Measurements from ENCODE around the gene CLHC1.
"Not testable (repeated sequence)": the region's sequence is repeated elsewhere in the genome, so short reads cannot be mapped to it uniquely, and the experiment has no call there.

Gene CLHC1

DNA sequence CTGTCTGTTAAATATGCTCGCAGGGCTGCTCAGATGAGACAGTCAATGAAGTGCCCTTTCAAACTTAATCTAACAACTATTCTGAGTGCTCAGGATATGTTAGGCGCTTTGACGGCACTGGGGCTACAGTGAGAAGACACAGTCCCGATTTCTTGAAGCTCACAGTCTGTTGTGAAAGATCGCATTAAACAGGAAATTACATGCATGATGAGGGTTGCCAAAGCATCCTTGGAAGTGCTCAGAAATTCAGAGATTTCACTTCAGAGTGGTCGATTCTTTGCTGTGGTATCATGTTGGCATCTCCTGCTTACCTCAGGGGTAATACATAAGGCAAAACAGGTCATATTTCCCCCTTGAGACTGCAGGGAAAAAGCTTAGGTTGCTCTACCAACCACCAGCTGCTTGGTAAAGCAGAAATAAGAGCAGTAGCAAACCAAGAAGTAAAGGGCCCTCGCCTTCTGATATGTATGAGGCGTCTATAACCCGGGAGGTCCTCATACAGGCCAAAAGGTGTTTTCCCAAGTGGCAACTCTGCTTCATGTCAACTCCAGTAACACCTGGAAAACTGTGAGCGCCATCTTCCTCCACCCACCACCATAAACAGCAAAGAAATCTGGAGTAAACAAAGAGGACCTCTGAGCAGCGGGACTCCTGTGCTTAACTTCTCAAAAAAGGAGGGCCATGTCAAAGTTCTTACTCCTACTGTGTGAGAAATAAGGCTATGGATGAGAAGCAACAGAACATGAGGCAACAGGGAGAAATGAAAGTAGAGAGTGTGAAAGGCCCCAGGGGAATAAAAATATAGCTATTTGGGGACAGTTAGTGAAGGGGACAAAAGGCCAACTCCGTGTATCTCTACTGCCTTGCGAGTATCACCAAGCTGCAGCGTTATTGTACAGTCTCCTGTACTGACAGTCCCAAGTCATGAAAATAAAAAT, 79.3 kb downstream of the CLHC1 start:
- DNase-seq (ENCODE audit: low spot score): no peak

DNA sequence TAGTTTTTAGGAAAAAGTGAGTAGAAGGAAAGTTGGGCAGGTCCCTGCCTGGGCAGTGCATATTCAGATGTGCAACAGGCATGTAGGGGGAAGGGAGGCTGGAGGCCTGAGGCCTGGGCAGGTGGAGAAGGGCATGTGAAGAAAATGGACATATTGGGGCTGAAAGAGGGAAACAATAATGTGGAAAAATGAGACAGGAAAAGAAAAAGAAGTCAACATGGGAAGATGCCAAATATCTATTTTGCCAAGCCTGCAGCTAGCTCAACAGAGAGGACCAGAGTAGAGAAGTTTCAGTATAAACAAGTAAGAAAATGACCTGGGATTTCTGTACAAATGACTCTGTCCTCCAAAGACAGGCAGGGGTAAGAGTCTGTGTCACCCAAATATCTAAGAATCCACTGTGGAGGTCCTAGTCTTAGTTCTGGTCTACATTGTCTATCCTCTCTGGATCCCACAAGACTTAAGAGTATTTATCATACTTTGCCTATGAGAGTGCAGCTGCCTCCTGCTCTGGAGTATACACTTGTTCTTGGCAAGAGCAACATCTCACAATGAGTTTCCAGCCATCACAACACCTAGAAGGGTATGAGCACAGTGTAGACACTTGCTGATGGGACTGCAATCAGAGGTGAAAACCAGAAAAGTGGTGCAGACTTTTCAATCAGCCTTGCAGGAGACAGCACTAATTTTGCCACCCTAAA, 80.2 kb downstream of the CLHC1 start:
- no peak for DNase-seq (ENCODE audit: low spot score)

DNA sequence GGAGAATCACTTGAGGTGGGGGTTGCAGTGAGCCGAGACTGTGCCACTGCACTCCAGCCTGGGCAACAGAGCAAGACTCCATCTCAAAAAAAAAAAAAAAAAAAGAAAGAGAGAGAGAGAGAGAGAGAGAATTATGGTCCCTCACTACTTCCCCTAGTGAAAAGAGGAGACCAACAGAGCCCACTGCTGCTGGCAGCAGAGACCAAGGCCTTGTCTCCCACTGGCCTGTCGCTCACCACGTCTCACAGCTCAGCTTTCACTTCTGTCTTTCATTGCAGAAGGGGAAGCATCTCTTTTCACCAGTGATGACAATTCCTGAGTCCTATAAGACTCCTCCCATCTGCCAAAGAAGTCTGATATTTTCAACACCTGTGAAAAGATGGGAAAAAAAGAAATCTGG, 81.3 kb downstream of the CLHC1 start:
- DNase-seq (ENCODE audit: low spot score): no peak

DNA sequence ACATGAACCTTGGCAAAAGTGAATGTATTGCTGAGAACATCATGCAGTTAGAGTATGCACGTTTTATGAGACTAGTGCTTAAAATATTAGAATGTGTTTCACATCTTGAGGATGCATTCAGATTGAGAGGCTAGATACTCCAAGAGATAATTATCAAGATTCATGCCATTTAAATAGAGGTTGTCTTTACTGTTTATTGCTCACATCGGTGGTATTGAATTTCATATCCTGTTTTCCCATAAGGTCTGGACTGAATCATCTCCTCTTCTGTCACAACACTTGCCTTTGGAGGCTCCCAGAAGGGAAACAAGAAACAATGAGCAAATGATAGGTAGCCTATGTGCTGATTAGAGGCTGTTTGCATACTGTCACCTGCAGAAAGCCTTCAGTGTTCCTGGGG, 83.8 kb downstream of the CLHC1 start:
- DNase-seq (ENCODE audit: low spot score): peak; percentile 83

DNA sequence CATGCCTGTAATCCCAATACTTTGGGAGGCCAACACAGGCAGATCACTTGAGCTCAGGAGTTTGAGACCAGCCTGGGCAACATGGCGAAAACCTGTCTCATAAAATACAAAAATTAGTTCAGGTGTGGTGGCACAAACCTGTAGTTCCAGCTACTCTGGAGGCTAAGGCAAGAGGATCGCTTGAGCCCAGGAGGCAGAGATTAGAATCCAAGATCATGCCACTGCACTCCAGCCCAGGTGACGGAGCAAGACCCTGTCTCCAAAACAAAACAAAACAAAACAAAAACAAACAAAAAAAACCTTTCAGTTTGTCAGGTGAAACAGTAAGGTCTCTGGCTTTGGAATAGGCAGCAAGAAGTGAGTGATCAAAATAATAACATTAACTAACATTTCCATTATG, 84.6 kb downstream of the CLHC1 start:
- DNase-seq (ENCODE audit: low spot score): no peak

DNA sequence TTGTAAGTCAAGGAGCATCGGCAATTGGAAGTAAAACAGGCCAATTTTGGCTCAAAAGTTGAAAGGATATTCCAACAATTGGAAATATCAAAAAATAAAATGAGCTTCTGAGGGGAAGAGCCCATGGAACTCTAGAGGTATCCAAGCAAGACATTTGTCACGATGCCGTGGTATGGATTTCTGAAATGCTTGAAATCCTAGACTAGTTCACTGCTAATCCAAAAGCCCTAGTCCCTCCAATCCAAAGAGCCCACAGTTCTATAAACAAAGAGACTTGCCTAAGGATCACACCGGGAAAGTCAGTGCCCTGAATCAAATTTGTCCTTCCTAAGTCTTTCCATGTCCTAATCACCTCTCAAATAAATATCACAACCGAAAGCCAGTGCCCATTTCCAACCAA, 85.1 kb downstream of the CLHC1 start:
- DNase-seq (ENCODE audit: low spot score): no peak

DNA sequence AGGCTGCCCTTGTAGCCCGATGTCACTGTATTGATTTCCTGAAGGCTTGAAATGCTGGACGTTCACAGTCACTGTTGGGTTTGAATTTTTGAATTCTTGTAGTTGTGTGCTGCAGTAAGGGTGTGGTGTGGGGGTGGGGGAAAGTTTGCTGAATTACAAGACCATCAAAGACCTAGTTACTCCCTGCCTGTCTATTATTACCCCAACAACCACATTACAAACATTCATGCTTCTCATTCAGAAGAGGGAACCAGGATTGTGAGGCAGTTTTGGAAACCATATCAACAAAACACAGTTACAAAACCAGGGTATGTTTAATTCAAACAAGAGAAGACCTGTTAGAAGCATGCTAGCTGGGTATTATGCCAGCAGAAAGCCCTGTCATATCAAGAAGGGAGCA, 85.8 kb downstream of the CLHC1 start:
- DNase-seq (ENCODE audit: low spot score): no peak

DNA sequence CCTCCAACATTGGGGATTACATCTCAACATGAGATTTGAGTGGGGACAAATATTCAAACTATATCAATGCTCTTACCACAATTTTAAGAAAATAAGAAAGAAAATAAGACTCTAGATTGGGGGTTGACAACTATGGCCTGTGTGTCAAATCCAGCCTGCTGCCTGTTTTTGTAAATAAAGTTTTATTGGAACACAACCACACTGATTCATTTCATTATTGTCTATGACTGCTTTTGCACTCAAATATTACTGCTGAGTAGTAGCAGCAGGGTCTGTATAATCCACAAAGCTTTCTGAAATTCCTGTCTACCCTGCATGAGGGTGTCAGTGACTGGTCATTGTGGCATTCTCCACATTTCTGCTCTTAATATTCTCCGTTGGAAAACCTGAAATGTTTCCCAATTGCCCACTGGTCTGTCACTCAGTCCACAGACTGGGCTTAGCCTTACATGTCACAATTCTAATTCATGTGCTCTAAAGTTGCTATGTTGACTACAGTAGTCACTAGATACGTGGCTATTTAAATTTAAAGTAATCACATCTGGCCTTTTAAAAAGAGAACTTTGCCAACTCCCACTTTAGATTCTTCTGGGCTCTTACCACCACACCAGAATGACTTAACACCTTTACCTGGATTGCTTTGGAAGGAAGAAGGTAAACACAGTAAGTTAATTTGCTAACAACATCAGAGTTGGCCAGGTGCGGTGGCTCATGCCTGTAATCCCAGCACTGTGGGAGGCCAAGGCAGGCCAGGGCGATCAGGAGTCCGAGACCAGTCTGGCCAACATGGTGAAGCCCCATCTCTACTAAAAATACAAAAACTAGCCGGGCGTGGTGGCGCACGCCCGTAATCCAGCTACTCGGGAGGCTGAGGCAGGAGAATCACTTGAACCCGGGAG, 86.9 kb downstream of the CLHC1 start:
- DNase-seq (ENCODE audit: low spot score): no peak

DNA sequence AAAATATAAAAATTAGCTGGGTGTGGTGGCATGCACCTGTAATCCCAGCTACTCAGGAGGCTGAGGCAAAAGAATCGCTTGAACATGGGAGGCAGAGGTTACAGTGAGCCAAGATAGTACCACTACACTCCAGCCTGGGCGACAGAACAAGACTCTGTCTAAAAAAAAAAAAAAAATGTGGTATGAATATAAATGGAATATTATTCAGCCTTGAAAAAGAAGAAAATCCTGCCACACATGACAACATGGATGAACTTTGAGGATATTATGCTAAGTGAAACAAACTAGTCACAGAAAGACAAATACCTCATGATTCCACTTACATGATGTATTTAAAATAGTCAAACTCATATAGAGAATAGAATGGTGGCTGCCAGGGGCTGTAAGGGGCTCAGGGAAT, 88.4 kb downstream of the CLHC1 start:
- DNase-seq (ENCODE audit: low spot score): not testable (repeated sequence)

DNA sequence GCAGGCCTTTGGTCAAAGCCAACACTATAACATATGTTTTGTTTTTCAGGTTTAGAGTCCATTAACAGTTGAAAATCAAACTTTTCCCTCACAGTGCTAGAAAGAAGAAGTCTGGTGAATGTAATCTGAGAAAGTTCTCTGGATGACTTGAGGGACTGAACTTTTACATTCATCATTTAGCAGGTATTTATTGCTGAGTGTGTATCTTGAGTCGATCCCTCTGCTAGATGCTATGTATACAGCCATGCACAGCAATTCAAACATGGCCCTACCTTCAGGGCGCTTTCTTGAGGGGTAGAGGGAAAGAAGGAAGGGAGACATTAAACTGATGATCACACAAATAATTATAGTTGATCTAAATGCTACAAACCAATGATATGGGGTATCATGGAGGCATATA, 89.6 kb downstream of the CLHC1 start:
- DNase-seq (ENCODE audit: low spot score): no peak

DNA sequence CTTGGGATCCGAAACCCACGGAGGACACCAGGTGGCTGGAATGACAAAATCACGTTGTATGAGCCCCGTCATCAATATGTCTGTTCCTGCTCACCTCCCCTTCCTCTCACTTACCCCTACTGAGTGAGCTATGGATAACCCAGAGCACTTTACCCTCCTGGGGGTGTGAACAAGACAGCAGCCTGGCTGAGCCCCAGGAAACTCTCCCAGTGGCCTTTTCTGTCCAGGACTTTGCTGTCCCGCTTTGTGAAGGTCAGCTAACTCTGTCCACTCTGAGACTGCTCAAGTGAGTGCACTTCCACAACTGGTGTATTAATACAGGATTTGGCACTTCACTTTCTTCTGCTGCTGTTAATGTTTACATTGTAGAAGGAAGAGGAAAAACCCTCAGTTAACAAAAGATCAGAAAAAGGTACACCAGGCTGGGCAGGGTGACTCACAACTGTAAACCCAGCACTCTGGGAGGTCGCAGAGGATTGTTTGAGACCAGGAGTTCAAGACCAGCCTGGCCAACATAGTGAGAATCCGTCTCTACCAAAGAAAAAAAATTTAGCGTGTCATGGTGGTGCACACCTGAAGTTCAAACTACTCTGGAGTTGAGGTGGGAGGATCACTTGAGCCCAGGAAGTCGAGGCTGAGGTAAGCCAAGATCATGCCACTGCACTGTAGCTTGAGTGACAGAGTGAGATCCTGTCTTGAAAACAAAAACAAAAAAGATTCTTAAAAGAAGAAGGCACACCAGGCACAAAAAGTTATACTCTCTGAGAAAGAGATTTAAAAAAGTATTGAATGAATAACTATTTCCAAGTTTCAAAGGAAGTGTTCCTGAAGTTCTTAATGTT, 90.3 kb downstream of the CLHC1 start:
- no peak for DNase-seq (ENCODE audit: low spot score)

DNA sequence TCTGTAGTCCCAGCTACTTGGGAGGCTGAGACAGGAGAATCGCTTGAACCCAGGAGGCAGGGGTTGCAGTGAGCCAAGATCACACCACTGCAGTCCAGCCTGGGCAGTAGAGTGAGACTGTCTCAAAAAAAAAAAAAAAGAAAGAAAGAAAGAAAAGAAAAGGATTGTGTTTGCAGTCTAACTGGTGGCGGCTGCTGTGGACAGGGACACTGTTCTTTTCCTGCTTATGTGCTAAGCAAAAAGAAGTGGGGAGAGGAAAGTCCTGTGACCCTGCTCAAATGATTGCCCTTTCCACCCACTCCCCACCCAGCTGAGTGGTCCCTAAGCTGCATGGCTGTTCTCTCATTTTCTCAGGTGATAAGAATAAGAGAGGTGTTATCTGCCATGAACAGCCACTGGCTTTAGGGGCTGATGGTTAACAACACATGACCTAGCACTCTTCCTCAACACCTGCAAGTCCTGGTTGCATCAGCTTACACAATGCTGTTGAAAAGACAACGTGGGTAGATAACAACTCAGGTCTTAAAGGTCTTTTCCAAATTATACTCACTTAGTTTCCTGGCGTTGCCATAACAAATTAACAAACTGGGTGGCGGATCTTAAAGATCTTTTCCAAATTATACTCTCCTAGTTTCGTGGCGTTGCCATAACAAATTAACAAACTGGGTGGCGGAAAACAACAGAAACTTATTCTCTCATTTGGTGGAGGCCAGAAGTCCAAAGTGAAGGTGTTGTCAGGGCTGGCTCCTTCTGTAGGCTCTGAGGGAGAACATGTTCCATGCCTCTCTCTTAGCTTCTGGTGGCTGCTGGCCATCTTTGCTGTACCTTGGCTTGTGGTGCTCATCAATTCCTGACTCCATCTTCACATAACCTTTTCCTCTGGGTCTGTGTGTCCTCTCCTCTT, 91.5 kb downstream of the CLHC1 start:
- DNase-seq (ENCODE audit: low spot score): no peak

DNA sequence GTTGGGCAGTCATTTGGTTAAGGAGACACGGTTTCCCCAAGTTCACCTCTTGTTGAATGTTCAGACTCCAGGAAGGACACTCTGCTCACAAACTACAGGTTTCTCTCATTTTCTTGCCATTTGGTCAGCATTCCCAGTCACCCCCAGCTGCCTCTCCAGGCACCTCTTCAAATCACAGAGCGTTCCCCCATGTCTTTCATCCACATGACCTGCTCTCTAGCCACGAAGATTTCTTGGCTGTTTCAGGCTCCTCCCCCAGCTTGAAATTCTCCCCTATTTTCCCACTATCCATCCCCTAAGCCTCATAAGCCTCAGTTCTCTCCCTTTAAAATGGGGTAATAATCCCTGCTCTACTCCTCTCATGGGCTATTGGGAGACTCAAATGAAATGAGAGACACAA, 92.8 kb downstream of the CLHC1 start:
- DNase-seq (ENCODE audit: low spot score): no peak

DNA sequence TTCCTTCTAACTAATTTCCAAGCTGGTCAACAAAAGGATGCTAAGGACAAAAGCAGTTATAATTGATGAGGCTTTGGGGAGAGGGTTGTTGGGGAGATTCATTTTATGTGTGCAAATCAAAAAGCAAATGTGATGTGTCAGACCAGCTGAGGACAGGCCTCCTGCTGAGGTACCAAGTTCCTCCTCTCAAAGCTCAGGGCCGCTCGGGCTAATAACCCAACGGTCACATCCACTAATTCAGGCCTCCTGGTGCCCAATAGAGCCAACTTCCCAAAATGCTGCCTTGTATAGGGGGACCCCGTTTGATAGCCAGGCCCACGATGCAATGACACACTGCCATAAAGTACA, 93.2 kb downstream of the CLHC1 start:
- no peak for DNase-seq (ENCODE audit: low spot score)

DNA sequence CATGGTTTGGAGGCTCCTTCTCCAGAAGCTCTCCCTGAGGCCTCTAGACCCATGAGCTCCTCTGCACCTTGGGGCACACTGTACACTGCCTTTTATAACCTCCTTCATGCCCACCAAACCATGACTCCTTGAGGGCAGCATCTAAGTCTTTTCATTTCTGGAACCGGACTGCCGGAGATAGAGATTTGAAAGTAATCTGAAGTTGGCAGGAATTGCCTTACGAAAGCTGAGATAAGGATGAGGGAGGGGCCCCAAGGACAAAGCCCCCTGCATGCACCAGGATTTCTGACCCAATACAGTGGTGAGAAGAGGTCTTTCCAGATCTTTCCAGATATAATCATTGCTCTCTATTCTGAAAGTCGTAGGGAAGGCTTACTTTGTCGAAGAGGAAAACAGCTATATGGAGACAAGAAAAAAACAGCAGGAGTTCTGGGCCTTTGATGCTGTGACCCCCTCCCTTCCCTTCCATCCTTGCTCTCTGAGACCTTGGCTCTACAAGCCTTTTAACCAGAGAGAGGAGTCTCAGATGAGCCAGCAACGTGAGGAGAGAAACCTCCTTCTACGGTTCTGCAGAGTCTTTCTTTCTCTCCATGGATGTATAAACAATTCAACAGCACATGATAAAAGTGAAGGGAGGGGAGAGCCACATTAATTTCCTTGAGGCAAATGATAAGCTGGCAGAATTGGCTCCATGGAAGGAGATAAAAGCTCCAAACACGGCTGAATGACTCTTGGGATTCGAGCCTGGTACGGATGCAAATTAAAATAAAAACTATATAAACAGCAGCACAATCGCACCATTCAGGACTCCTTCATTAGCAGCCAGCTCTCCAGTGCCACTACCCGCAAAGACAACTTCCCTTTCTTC, 93.8 kb downstream of the CLHC1 start:
- DNase-seq (ENCODE audit: low spot score): no peak

DNA sequence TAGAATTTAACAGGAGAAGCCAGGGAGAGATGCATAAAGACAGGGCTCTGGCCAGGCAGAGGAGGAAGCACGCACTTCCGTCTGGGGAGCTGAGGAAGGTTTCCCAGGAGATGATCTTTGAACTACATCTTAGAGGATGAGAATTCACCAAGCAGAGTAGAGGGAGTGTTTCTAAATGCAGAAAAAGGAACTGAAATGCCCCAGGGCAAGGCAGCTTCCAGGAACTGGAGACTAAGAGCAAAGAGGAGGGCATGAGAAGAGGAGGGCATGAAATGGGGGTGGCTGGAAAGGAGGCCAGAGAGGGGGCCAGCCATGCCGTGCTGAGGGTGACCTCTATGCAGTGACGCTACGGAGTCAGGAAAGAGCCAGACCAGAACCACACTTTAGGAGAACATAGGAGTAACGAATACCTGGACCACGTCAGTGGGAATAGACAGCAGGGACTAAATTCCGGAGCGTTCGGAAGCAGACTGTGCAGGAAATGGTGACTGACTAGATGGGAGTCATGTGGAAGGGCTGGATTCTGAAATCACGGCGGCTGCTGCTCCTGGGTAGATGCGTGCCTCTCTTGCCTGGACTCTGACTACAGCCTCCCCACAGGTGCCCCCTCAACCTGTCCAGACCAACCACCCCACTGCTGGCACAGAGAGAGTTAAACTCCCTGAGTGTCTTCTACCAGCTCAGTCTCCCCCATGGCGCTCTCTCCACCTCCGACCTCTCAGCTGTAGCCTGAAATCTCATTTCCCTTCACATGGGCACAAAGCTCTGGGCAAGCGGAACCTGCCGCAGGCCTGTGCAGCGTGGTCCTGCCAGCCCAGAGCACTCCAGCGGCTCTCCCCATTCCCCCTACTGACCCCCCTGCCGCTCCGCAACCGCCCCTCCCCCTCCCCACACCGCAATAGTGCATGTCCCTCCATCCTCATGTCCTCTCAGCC, 94.8 kb downstream of the CLHC1 start:
- DNase-seq (ENCODE audit: low spot score): peak; percentile 73

DNA sequence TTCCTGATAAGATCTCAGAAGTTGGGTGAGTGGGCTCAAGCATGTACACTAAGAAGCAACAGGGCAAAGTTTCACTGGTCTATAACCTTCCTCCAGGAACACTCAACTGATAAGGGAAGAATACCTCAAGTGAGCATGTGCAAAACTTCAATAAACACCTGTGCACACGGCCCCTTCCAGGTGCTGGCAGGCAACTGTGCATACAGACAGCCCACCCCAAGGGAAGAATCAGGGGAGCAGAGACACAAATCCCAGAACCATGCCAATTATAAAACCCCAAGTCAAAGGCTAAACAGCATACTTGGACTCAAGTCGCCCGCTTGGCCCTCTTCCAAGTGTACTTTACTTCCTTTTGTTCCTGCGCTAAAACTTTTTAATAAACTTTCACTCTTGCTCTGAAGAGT, 96.0 kb downstream of the CLHC1 start:
- DNase-seq (ENCODE audit: low spot score): no peak

DNA sequence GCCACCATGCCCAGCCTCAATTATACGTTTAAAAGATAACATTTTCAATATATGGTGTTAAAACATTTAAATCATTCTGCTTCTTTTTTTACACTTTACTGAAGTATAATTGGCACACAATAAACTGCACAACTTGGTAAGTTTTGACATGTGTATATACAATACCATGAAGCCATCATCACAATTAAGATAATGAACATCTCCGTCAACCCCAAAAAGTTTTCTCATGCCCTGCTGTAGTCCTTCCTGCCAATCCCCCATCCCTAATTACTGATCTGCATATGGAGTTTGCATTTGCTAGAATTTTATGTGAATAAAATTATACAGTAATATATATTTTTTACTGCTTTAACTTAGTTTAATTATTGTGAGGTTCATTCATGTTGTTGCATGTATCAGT, 96.6 kb downstream of the CLHC1 start:
- no peak for DNase-seq (ENCODE audit: low spot score)
